Activated T-cell treated with anti-CD3 and anti-CD28 coated beads for 48 hours (primary cell): ENCODE data around the gene SFT2D3.
"Not testable (repeated sequence)": the region's sequence is repeated elsewhere in the genome, so short reads cannot be mapped to it uniquely, and the experiment has no call there.

Source experiments
- DNase-seq: peaks from one replicate; pipeline ENCODE4 v3.0.0-alpha.2; 2020; ENCODE audit warnings: low read depth

SFT2D3 gene

DNA sequence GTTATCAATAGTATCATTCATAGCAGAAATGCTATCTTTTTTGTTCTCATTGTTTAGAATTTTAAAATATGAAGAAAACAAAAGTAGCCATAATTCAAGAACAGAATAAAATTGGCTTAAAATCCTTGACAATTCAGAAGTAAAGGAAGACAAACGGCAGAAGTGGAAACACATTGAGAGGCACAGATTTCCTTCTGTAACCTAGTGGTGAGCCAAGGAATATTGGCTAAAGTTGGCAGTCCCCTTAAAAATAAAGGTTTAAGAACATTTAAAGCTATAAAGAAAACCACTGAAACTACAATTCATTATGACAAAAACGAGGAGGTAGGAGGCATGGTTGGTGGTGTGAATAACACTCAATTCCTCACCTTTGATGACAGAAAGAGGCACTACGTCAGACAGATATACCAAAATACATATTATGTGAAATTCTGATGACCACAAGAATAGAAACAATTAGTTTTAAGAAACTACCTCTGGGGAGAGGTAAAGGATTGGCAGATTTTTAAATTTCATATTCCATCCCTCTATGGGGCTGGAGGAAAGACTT lies 42.3 kb downstream of the SFT2D3 start:
- no peak for DNase-seq

DNA sequence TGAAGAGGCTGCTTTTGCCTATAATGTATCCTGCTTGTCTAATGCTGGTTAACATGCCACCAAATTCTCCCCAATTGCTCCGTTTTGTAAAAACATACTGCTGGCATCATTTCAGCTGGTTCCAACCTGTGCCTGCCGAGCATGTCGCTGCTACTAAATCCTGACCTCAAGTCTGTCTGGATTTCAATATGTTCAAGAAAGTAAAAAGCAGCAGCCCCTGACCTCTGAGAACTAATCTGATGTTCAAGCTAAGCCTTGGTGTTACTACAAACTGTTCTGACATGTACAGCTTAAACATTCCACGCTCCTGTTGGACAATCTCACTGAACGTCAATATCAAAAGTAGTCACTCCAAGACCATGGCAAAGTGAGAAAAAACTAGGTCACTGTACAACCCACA lies 46.3 kb downstream of the SFT2D3 start:
- DNase-seq = no peak

DNA sequence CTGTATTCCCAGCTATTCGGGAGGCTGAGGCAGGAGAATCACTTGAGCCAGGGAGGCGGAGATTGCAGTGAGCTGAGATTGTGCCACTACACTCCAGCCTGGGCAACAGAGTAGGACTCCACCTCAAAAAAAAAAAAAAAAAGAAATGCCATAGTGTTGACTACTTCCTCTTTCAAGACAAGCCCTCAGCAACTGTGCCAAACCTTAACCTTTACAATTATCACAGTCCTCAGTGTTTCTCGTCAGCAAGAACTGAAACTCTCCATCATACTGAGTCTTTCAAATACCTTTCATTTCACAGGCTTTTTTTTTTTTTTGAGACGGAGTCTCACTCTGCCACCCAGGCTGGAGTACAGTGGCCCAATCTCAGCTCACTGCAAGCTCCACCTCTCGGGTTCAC lies 48.2 kb downstream of the SFT2D3 start:
- not testable (repeated sequence) for DNase-seq

DNA sequence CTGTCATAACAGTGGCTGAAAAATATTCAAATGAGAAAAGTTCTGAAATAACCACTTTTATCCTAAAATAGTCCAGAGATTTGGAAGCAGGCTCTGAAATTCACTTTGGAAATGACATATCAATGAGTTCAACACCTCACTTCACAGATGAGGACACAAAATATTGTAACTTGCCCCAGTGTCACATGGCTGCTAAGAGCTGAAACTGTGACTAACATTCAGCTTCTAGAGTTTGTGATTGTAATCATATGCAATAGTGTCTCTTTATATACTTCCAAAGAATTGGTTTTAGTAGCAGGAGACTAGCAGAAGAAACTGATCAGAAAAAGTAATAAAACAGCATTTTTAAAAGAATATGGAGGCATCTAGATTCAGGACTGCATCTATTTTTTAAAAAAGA lies 52.1 kb downstream of the SFT2D3 start:
- no peak for DNase-seq

DNA sequence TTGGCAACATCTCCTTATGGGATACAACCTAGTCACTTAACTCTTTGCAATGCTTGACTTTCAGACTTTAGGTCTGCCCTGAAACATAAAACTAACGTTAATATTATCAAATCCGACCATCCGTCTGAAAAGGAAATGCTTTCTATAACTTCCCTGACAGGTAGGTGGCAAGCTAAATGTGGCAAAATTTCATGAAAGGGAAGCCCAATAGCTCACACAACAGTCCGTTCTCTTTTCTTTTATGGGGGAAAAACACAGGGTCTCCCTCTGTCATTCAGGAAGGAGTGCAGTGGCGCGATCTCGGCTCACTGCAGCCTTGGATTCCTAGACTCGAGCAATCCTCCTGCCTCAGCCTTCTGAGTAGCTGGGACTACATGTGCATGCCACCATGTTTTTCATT lies 52.9 kb downstream of the SFT2D3 start:
- no peak for DNase-seq
